ENCODE measurements around the gene CYB5B. TPM values are rescaled to one million over a fixed set of nuclear protein-coding genes. Genes with fewer than 3 reads are reported as not detected.

Gene CYB5B
- total RNA-seq, 1 donor from 2014 or later: 104 TPM

GRCh38 chr16:69466547-69466946 is 42.1 kb downstream of the CYB5B start:
- Mint-ChIP-seq H3K4me3 (ENCODE audit: low read depth) (no peak overlapping the region), H3K4me1 (ENCODE audit: low read depth) (peaks cover 22% of the 10 kb centered on the region), H3K27me3 (no peaks in the 10 kb centered on the region), H3K27ac (no peak overlapping the region), H3K36me3 (ENCODE audit: insufficient read depth) (peaks cover 3% of the 10 kb centered on the region), H3K9me3 (ENCODE audit: low read depth) (no peaks in the 10 kb centered on the region)
- no peak for TF ChIP-seq CTCF (IDR thresholded peaks at IDR 0.05; ENCODE audit: unreplicated experiment)
- no peak for DNase-seq (ENCODE audit: low spot score, unreplicated experiment)

DNA sequence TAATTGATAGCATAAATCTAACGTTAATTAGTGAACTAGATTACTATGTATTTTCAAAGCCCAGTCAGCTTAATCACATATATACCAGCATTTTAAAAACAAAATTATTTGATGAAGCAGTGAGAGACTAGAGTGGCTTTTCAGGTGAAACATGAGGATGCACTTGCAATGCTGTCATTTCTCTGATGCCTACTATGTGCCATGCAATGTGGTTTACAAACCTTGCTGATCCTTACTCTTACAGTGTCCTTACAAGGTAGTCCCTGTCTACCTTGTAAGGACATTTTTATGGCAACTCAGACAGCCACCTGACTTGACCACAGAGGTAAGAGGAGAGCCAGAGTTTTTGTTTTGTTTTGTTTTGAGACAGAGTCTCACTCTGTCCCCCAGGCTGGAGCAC is 42.7 kb downstream of the CYB5B start:
- DNase-seq (ENCODE audit: low spot score, unreplicated experiment): no peak
- no peaks in the 10 kb centered on the region for H3K9me3 Mint-ChIP-seq (ENCODE audit: low read depth)
- H3K4me1 Mint-ChIP-seq (ENCODE audit: low read depth): peaks cover 22% of the 10 kb centered on the region
- no peak overlapping the region for H3K4me3 Mint-ChIP-seq (ENCODE audit: low read depth)
- H3K36me3 Mint-ChIP-seq (ENCODE audit: insufficient read depth): peaks cover 3% of the 10 kb centered on the region
- no peak overlapping the region for H3K27ac Mint-ChIP-seq
- no peak for TF ChIP-seq CTCF (IDR thresholded peaks at IDR 0.05; ENCODE audit: unreplicated experiment)
- H3K27me3 Mint-ChIP-seq: no peaks in the 10 kb centered on the region

GRCh38 chr16:69467531-69468204 is 43.2 kb downstream of the CYB5B start:
- TF ChIP-seq CTCF (IDR thresholded peaks at IDR 0.05; ENCODE audit: unreplicated experiment): no peak
- Mint-ChIP-seq H3K27ac (no peak overlapping the region), H3K4me3 (ENCODE audit: low read depth) (no peak overlapping the region), H3K27me3 (no peaks in the 10 kb centered on the region), H3K9me3 (ENCODE audit: low read depth) (no peaks in the 10 kb centered on the region), H3K4me1 (ENCODE audit: low read depth) (peaks cover 22% of the 10 kb centered on the region), H3K36me3 (ENCODE audit: insufficient read depth) (peaks cover 3% of the 10 kb centered on the region)
- DNase-seq (ENCODE audit: low spot score, unreplicated experiment): no peak

DNA sequence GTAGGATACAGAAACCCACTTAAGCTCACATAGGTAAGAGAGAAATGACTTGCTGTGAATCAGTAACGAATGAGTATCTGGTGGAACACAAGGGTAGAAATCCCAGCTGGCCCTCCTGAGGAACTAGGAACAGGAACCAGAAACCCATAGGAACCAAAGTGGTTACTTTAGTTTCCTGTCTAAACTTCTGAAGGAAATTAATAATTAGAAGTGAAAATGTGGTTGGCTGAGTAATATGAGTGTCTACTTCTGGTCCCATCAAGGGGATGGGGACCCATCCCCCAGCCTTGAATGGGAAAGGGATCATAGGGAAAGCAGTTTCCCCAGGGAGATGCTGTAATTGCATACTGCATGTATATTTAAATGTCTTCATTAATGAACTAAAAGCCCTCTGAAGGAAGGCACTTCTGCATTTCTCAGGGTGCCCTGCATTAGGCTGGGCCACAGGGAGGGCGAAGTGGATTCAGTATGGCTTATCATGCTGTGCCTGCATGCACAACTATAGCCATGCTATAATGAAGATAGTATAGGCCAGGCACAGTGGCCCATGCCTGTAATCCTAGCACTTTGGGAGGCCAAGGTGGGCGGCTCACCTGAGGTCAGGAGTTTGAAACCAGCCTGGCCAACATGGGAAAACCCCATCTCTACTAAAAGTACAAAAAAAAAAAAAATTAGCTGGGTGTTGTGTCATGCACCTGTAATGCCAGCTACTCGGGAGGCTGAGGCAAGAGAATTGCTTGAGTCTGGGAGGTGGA is 45.6 kb downstream of the CYB5B start:
- peaks cover 1% of the 10 kb centered on the region for H3K36me3 Mint-ChIP-seq (ENCODE audit: insufficient read depth)
- H3K9me3 Mint-ChIP-seq (ENCODE audit: low read depth): no peaks in the 10 kb centered on the region
- no peaks in the 10 kb centered on the region for H3K27me3 Mint-ChIP-seq
- no peak for DNase-seq (ENCODE audit: low spot score, unreplicated experiment)
- H3K27ac Mint-ChIP-seq: no peak overlapping the region
- no peak overlapping the region for H3K4me3 Mint-ChIP-seq (ENCODE audit: low read depth)
- H3K4me1 Mint-ChIP-seq (ENCODE audit: low read depth): peaks cover 16% of the 10 kb centered on the region
- no peak for TF ChIP-seq CTCF (IDR thresholded peaks at IDR 0.05; ENCODE audit: unreplicated experiment)

DNA sequence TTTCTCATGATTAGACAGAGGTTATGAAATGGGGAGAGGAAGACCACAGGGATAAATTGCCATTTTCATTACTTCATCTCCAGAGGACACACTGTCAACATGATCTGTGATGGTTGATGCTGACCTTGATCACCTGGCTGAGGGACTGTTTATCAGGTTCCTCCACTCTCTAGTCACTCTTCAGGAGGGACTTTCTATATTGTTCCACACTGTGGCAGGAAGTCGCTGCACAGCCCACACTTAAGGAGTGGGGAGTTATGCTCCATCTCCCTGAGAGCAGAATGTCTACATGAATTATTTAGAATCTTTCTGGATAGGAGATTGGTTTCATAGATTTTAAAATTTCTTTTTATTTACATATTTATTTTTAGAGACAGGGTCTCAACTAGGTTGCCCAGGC is 46.7 kb downstream of the CYB5B start:
- Mint-ChIP-seq H3K27ac (peak overlapping the region; percentile 74), H3K4me3 (ENCODE audit: low read depth) (no peak overlapping the region), H3K27me3 (no peaks in the 10 kb centered on the region), H3K36me3 (ENCODE audit: insufficient read depth) (no peaks in the 10 kb centered on the region), H3K4me1 (ENCODE audit: low read depth) (peaks cover 4% of the 10 kb centered on the region), H3K9me3 (ENCODE audit: low read depth) (no peaks in the 10 kb centered on the region)
- DNase-seq (ENCODE audit: low spot score, unreplicated experiment): no peak
- TF ChIP-seq CTCF (IDR thresholded peaks at IDR 0.05; ENCODE audit: unreplicated experiment): no peak
